HepG2 (cell line): ENCODE data around the gene GAD1. TPM values are rescaled to one million over a fixed set of nuclear protein-coding genes. Genes with fewer than 3 reads are reported as not detected.

Experiments used
- ATAC-seq: fragments of 200-7000 bp; cut with Tn5 transposase; 3 replicates; pipeline ENCODE4 v1.9.1; 2020; ENCODE audit warnings: mild to moderate bottlenecking, moderate library complexity
- BruUV-seq: library from RNA; stranded (reverse); fragments of 400-500 nt; replicated peaks from 2 replicates; lab custom pipeline; 2021; lab: Mats Ljungman, UMichigan
- CTCF ChIA-PET: fragments of 300-600 bp; formaldehyde crosslinking; extraction: SDS; loops from one replicate; lab custom pipeline; 2021; ENCODE audit warnings: low total read pairs, inconsistent platforms, low intra/inter-chr PET ratio; lab: Yijun Ruan, JAX
- POLR2A ChIA-PET: fragments of 350-600 bp; sonication (Branson Sonifier 250); formaldehyde crosslinking; loops from one replicate; lab custom pipeline; 2020; ENCODE audit warnings: antibody characterized with exemption, inconsistent platforms; lab: Yijun Ruan, JAX
- DNase-seq: peaks from one replicate; pipeline ENCODE4 v3.0.0-alpha.2; 2015; ENCODE audit warnings: low spot score
- FAIRE-seq: peaks from 3 replicates; lab custom pipeline; 2011; peaks lifted over from hg19 to GRCh38; lab: Jason Lieb, UNC
- H2AFZ ChIP-seq: one replicate; pipeline ENCODE4 v1.6.1; 2011; ENCODE audit warnings: low read length, inconsistent platforms
- H3K27ac ChIP-seq: fragments of 300-600 bp; 3 replicates; pipeline ENCODE4 v1.8.0; 2011; ENCODE audit warnings: mixed run types, mild to moderate bottlenecking, mixed read lengths, low read length, inconsistent platforms; ENCODE audit not compliant: insufficient read depth; ENCODE audit errors: extremely low read length
- H3K27me3 ChIP-seq, 2 experiments: fragments of 200-600 bp in 1 of 2; 2 replicates in 1 of 2; 3 replicates in 1 of 2; pipeline versions ENCODE4 v1.6.0 to v1.8.0; 2011; ENCODE audit warnings: low read length in 2 of 2, mild to moderate bottlenecking in 2 of 2, moderate library complexity in 2 of 2, inconsistent platforms in 1 of 2; ENCODE audit not compliant: insufficient read depth in 2 of 2, control insufficient read depth in 1 of 2
- H3K36me3 ChIP-seq, 2 experiments: fragments of 200-600 bp in 1 of 2; replicated peaks in 1 of 2; 2 replicates in 1 of 2; 3 replicates in 1 of 2; pipeline versions ENCODE4 v1.5.1 to v1.8.0; 2011; ENCODE audit warnings: low read length in 2 of 2, inconsistent platforms in 1 of 2; ENCODE audit not compliant: insufficient read depth in 2 of 2, control insufficient read depth in 1 of 2
- H3K4me1 ChIP-seq: 2 replicates; pipeline ENCODE4 v1.5.1; 2012; ENCODE audit warnings: low read length, inconsistent platforms; ENCODE audit not compliant: insufficient read depth
- H3K4me2 ChIP-seq: 2 replicates; pipeline ENCODE4 v1.6.0; 2011; ENCODE audit warnings: low read depth, low read length, inconsistent platforms
- H3K4me3 ChIP-seq, 3 experiments: fragments of 200-600 bp in 1 of 3; sonication (generic), shearing (Covaris generic) in 1 of 3; replicated peaks in 1 of 3; 2 replicates each; pipeline ENCODE4 v1.5.1; 2011 to 2016; ENCODE audit warnings: low read length in 3 of 3, inconsistent platforms in 2 of 3, low read depth in 2 of 3, mild to moderate bottlenecking in 2 of 3, control low read depth in 1 of 3, mixed read lengths in 1 of 3; ENCODE audit not compliant: insufficient read depth in 1 of 3
- H3K79me2 ChIP-seq: one replicate; pipeline ENCODE4 v1.6.1; 2011; ENCODE audit warnings: low read length, inconsistent platforms; ENCODE audit not compliant: insufficient read depth
- H3K9ac ChIP-seq: 2 replicates; pipeline ENCODE4 v1.6.0; 2011; ENCODE audit warnings: mild to moderate bottlenecking, low read depth, low read length, inconsistent platforms; ENCODE audit not compliant: insufficient read depth
- H3K9me3 ChIP-seq: 2 replicates; pipeline ENCODE4 v1.5.1; 2012; ENCODE audit warnings: mild to moderate bottlenecking, low read length
- H4K20me1 ChIP-seq: 2 replicates; pipeline ENCODE4 v1.6.0; 2011; ENCODE audit warnings: inconsistent platforms, mild to moderate bottlenecking, low read length, moderate library complexity; ENCODE audit not compliant: insufficient read depth
- HES4 ChIP-seq: sonication (generic); formaldehyde crosslinking; IDR thresholded peaks from 2 replicates; pipeline ENCODE4 v1.9.0; 2021; ENCODE audit warnings: mild to moderate bottlenecking, missing genetic modification reagents, borderline replicate concordance
- HNRNPLL ChIP-seq: fragments of 200-400 bp; formaldehyde crosslinking; IDR thresholded peaks from 2 replicates; pipeline ENCODE4 v1.6.1; 2017; ENCODE audit warnings: mild to moderate bottlenecking, low read depth, low read length; ENCODE audit not compliant: poor library complexity, severe bottlenecking
- NFE2L1 ChIP-seq: sonication (generic); formaldehyde crosslinking; IDR thresholded peaks from 2 replicates; pipeline ENCODE4 v1.4.0; 2020; ENCODE audit warnings: missing genetic modification reagents, mild to moderate bottlenecking, borderline replicate concordance
- RAD51 ChIP-seq: fragments of 450-650 bp; IDR thresholded peaks from 2 replicates; pipeline ENCODE4 v1.6.1; 2016; ENCODE audit warnings: borderline replicate concordance
- SP2 ChIP-seq: sonication (generic); formaldehyde crosslinking; IDR thresholded peaks from 2 replicates; pipeline ENCODE4 v1.5.1; 2020; ENCODE audit warnings: mild to moderate bottlenecking, missing genetic modification reagents
- ZNF577 ChIP-seq: sonication (generic); formaldehyde crosslinking; IDR thresholded peaks from 2 replicates; pipeline ENCODE4 v1.4.0; 2020; ENCODE audit warnings: mild to moderate bottlenecking, low read depth, missing genetic modification reagents, borderline replicate concordance
- WGBS: methylation state at CpG from one replicate; pipeline ENCODE4 v1.1.6; 2017; ENCODE audit warnings: low lambda C conversion rate; 5-methylcytosine and 5-hydroxymethylcytosine counted together
- in situ Hi-C: cut with HindIII; loops from 2 replicates; pipeline ENCODE4 v1.10.0; 2017; ENCODE audit warnings: low pct_unique_long_range_greater_than_20kb; ENCODE audit not compliant: extremely low pct_ligation_motif_present
- intact Hi-C: fragments of 100-400 bp; cut with micrococcal nuclease; formaldehyde crosslinking; loops from one replicate; pipeline ENCODE4 v1.10.0; 2022; ENCODE audit not compliant: unreplicated experiment
- polyA plus RNA-seq, 8 experiments: library from polyadenylated mRNA; depleted of rRNA in 3 of 8; stranded (reverse) in 7 of 8; unstranded in 1 of 8; fragments of >200 nt; fragmentation: Illumina TruSeq in 4 of 8; extraction: Trizol in 4 of 8; gene quantifications; 2 replicates each; pipeline versions ENCODE4 v1.2.1 to v1.2.3, GENCODE V29; 2011 to 2016; ENCODE audit warnings: low read depth in 4 of 8, missing spikeins in 1 of 8, mixed read lengths in 1 of 8; ENCODE audit not compliant: insufficient read depth in 1 of 8
- total RNA-seq, 5 experiments: library from RNA; depleted of rRNA; stranded (reverse); fragments of >200 nt; fragmentation: Illumina TruSeq; extraction: Trizol; gene quantifications; 2 replicates each; pipeline ENCODE4 v1.2.3, GENCODE V29; 2016; ENCODE audit warnings: low read depth in 1 of 5
- TF ChIP-seq, protein P1 (sequence below): IDR thresholded peaks from 2 replicates; pipeline ENCODE4 v1.6.1; 2016; ENCODE audit warnings: missing compliant biosample characterization, missing genetic modification reagents, borderline replicate concordance

GAD1 gene
- total and polyA plus RNA-seq, 2 of the 13 experiments (the other 11 are each of a cell fraction or from before 2014, with no cell fraction given) = 0.09 to 0.13 TPM

DNA sequence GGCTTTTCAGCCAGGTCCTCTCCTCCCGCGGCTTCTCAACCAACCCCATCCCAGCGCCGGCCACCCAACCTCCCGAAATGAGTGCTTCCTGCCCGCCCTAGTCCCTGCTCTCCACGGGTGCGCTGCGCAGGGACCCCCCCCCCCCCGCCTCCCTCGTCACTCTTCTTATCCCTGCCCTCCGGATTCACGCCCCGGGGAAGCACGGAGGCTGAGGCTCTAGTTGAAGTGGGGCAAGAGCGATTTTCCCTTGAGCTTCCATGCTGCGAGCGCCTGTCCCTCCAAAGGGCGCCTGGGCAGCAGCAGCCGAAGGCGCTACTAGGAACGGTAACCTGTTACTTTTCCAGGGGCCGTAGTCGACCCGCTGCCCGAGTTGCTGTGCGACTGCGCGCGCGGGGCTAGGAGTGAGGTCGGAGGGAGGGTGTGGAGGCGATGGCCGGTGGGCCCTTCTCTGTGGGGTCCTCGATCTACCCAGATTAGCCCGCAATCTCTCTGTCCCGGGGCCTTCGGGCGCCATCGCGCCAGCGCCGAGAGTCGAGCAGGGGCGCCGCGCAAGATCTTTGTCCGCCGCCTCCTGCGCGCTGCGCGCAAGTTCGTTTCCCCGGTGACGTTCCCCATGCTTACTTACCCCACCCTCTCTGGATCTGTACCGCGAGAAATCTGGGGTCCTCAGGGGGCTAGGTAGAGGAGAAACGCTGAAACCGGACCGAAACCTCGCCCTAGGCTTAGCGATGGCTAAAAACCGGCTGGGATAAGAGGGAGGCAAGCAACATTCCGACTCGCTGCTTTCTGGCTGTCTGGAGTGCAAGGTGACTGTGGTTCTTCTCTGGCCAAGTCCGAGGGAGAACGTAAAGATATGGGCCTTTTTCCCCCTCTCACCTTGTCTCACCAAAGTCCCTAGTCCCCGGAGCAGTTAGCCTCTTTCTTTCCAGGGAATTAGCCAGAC, 677 bp downstream of the GAD1 start (continued):
- TF ChIP-seq, protein P1, sequence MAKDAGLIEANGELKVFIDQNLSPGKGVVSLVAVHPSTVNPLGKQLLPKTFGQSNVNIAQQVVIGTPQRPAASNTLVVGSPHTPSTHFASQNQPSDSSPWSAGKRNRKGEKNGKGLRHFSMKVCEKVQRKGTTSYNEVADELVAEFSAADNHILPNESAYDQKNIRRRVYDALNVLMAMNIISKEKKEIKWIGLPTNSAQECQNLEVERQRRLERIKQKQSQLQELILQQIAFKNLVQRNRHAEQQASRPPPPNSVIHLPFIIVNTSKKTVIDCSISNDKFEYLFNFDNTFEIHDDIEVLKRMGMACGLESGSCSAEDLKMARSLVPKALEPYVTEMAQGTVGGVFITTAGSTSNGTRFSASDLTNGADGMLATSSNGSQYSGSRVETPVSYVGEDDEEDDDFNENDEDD = 0 out of 2 replicates have a peak, but pooled peaks have one; percentile 1
- no peak for TF ChIP-seq ZNF577 (CRISPR knock-in tag)
- no peak for TF ChIP-seq SP2 (CRISPR knock-in tag)
- TF ChIP-seq NFE2L1 (CRISPR knock-in tag) = peak; percentile 53; the same call in 1 of the 2 replicates

- ATAC-seq (no peak), FAIRE-seq (no peak), DNase-seq (no peak)
- H2AFZ ChIP-seq = no peak overlapping the region
- H3K36me3 ChIP-seq = no peaks in the 10 kb centered on the region
- ChIA-PET POLR2A (no interaction called here), CTCF (no interaction called here)
- in situ Hi-C loops = loop anchor here (5.0 to 10.0 kb wide), 2 partner anchors 446 to 583 kb away; no protein-coding TSS in a partner anchor
- 61% methylated on average over 51 of the region's 60 CpGs for WGBS
- no peaks in the 10 kb centered on the region for H3K9me3 ChIP-seq
- peak overlapping the region; percentile 81 for H3K4me2 ChIP-seq
- peaks cover 7% of the 10 kb centered on the region; the same call in 1 of the 2 replicates for H4K20me1 ChIP-seq
- no peaks in the 10 kb centered on the region for H3K79me2 ChIP-seq
- H3K4me3 ChIP-seq = peak overlapping the region in 1 of 3 experiments; percentile 74; a peak in 2 of 6 replicates
- H3K4me1 ChIP-seq = peaks cover 27% of the 10 kb centered on the region
- TF ChIP-seq HNRNPLL = peak; percentile 39
- TF ChIP-seq RAD51 = no peak
- 0 out of 2 replicates have a peak, but pooled peaks have one; percentile 34 for TF ChIP-seq HES4 (CRISPR knock-in tag)
- H3K27ac ChIP-seq = no peak overlapping the region
- no TSS peak for BruUV-seq
- peaks cover 23 to 89% of the 10 kb centered on the region in 2 experiments for H3K27me3 ChIP-seq
- no peak overlapping the region for H3K9ac ChIP-seq
- intact Hi-C loops = no loop called here
Measured at GRCh38 chr2:170818036-170818751, 1.5 kb downstream of the GAD1 start.
